ENCODE results near the gene ALKBH3. TPM values are rescaled to one million over a fixed set of nuclear protein-coding genes. Genes with fewer than 3 reads are reported as not detected.

ALKBH3 gene
- total and polyA plus RNA-seq, 4 donors = 22.7 to 39.8 (median 27.2) TPM

DNA sequence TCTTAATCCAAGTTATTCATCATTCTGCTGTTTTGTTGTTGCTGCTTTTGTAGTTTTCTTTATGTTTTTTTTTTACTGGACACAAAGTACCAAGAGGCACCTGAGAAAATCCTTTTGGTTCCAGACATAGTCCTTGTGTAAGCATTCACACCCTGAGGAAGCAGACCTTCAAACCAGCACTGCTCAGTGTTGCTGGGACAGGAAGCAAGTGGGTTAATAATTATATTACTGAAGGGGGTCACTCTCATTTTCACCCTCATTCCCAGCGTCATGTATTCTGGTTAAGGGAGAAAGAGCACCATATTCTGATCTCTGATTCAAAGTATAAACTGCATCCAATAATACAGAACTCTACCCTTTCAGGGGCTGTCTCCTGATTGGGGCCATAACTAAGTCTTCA, 5.9 kb upstream of the ALKBH3 start:
- no CpG with 5 or more reads among the region's 1 CpG for WGBS (ENCODE audit: insufficient coverage)
- Histone ChIP-seq H3K27me3 (ENCODE audit: control insufficient read depth, insufficient read depth, low read length) (peaks cover 45% of the 10 kb centered on the region), H3K36me3 (ENCODE audit: control insufficient read depth, insufficient read depth, low read length) (no peaks in the 10 kb centered on the region), H3K4me1 (ENCODE audit: control insufficient read depth, insufficient read depth, low read length) (no peaks in the 10 kb centered on the region), H3K9me3 (ENCODE audit: control insufficient read depth, insufficient read depth, low read length) (no peaks in the 10 kb centered on the region), H3K27ac (ENCODE audit: low read depth, low read length) (no peak overlapping the region), H3K4me3 (ENCODE audit: low read depth, low read length) (no peak overlapping the region)
- no peak for DNase-seq (ENCODE audit: low read depth in 4 of 6, low spot score in 6 of 6)

DNA sequence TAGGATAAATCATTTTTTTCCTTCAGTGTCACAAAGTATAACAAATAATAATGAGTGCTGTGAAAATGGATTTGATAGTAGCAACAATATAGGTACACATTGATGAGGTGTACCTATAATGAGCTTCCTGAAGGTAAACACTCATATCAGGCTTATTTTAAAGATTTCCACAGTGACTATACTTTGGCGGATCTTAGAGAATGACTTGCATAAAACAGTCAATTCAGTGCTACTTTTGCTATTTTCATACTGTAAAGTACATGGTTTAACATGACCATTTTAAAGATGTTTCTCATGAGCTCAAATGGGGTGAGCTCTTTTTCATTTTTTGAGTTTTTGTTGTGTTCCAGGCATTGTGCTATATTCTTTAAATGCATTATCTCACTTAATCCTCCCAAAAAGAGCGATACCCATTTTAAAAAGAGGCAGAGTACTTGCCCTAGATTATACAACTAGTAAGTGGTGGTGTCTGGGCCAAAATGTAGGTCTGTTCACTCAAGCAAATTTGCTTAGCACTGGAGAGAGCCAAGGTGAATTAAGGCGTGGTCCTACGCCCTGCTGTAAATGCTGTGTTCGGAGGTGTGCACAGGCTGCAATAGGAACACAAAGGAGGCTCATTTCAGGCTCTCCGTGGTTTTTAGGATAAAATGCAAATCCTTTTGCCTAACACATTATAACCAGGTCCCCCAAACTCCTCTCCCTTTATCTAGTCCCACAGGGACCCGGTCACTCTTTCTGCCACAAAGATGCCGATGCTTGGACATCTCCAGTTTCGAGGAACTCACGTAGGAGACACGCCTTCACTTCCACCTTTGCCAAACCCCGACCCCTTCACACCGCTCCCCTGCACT, 617 bp upstream of the ALKBH3 start:
- Histone ChIP-seq H3K4me3 (ENCODE audit: low read depth, low read length) (peak overlapping the region; percentile 77), H3K36me3 (ENCODE audit: control insufficient read depth, insufficient read depth, low read length) (peaks cover 7% of the 10 kb centered on the region), H3K9me3 (ENCODE audit: control insufficient read depth, insufficient read depth, low read length) (no peaks in the 10 kb centered on the region), H3K27me3 (ENCODE audit: control insufficient read depth, insufficient read depth, low read length) (peaks cover 15% of the 10 kb centered on the region), H3K4me1 (ENCODE audit: control insufficient read depth, insufficient read depth, low read length) (peaks cover 6% of the 10 kb centered on the region), H3K27ac (ENCODE audit: low read depth, low read length) (no peak overlapping the region)
- DNase-seq (ENCODE audit: low read depth in 4 of 6, low spot score in 6 of 6) = no peak
- 37% methylated on average over 11 of the region's 13 CpGs for WGBS (ENCODE audit: insufficient coverage)

DNA sequence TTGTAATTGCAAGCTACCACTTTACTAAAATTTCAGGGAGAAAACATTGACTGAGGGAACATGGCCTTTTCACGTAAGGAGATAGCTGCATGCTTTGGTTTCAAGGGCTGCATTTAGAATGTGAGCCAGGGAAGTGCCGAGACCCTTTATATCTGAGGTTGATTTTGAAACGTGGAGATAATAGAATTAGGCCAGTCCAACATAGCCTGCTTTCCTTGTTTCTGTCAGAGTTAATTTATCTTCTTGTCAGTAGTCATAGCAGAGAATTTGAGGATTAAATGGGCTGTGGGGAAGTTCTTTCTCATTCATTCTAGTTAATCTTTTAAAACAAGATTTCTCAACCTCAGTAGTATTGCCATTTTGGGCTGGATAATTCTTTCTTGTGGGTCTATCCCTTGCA, 12.2 kb downstream of the ALKBH3 start:
- 80% methylated on average over 1 of the region's 3 CpGs for WGBS (ENCODE audit: insufficient coverage)
- DNase-seq (ENCODE audit: low read depth in 4 of 6, low spot score in 6 of 6) = no peak
- no peaks in the 10 kb centered on the region for H3K9me3 ChIP-seq (ENCODE audit: control insufficient read depth, insufficient read depth, low read length)
- H3K4me3 ChIP-seq (ENCODE audit: low read depth, low read length) = no peak overlapping the region
- H3K27ac ChIP-seq (ENCODE audit: low read depth, low read length) = no peak overlapping the region
- peaks cover 24% of the 10 kb centered on the region for H3K36me3 ChIP-seq (ENCODE audit: control insufficient read depth, insufficient read depth, low read length)
- H3K4me1 ChIP-seq (ENCODE audit: control insufficient read depth, insufficient read depth, low read length) = no peaks in the 10 kb centered on the region
- no peaks in the 10 kb centered on the region for H3K27me3 ChIP-seq (ENCODE audit: control insufficient read depth, insufficient read depth, low read length)

DNA sequence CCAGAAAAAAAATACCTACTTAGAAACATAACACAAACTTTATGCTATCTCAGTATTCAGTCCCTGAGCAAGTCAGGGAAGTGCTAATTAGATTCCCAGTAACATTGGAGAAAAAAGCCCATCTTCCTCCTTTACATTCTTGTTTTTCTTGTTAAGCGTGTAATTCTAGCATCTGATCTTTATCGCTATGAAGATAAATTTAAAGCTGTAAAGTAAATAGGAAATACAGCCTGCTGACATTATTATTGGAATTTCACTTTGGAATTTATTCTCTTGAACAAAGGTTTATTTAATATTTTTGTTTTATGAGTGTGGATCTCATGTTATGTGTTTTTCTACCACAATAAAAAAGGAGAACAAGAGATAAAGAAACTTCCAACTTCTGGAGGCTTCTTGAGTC, 13.9 kb downstream of the ALKBH3 start:
- H3K4me1 ChIP-seq (ENCODE audit: control insufficient read depth, insufficient read depth, low read length) = no peaks in the 10 kb centered on the region
- no peak overlapping the region for H3K4me3 ChIP-seq (ENCODE audit: low read depth, low read length)
- peak in 1 of 6 donors; percentile 28 for DNase-seq (ENCODE audit: low read depth in 4 of 6, low spot score in 6 of 6)
- peaks cover 34% of the 10 kb centered on the region for H3K36me3 ChIP-seq (ENCODE audit: control insufficient read depth, insufficient read depth, low read length)
- peaks cover 1% of the 10 kb centered on the region for H3K9me3 ChIP-seq (ENCODE audit: control insufficient read depth, insufficient read depth, low read length)
- no peak overlapping the region for H3K27ac ChIP-seq (ENCODE audit: low read depth, low read length)
- H3K27me3 ChIP-seq (ENCODE audit: control insufficient read depth, insufficient read depth, low read length) = no peaks in the 10 kb centered on the region
- WGBS (ENCODE audit: insufficient coverage) = no CpG with 5 or more reads among the region's 2 CpGs

DNA sequence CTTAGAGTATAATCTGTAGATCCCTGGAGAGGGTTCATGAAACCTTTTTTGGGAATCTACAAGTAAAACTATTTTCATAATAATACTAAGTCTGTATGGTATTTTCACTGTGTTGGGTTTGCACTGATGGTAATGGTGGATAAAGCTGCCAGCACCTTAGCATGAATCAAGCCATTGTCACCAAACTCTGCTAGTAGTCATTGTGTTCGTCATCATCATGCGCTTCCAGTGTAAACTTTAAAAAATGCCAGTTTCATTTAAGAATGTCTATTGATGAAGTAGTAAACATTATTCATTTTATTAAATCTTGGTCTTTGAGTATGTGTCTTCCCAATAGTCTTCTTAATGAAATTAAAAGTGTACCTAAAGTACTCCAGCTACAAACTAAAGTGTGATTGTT, 15.0 kb downstream of the ALKBH3 start:
- no peak overlapping the region for H3K4me3 ChIP-seq (ENCODE audit: low read depth, low read length)
- peaks cover 29% of the 10 kb centered on the region for H3K36me3 ChIP-seq (ENCODE audit: control insufficient read depth, insufficient read depth, low read length)
- DNase-seq (ENCODE audit: low read depth in 4 of 6, low spot score in 6 of 6) = no peak
- WGBS (ENCODE audit: insufficient coverage) = no CpG with 5 or more reads among the region's 2 CpGs
- H3K9me3 ChIP-seq (ENCODE audit: control insufficient read depth, insufficient read depth, low read length) = peaks cover 1% of the 10 kb centered on the region
- no peak overlapping the region for H3K27ac ChIP-seq (ENCODE audit: low read depth, low read length)
- H3K4me1 ChIP-seq (ENCODE audit: control insufficient read depth, insufficient read depth, low read length) = no peaks in the 10 kb centered on the region
- H3K27me3 ChIP-seq (ENCODE audit: control insufficient read depth, insufficient read depth, low read length) = no peaks in the 10 kb centered on the region

DNA sequence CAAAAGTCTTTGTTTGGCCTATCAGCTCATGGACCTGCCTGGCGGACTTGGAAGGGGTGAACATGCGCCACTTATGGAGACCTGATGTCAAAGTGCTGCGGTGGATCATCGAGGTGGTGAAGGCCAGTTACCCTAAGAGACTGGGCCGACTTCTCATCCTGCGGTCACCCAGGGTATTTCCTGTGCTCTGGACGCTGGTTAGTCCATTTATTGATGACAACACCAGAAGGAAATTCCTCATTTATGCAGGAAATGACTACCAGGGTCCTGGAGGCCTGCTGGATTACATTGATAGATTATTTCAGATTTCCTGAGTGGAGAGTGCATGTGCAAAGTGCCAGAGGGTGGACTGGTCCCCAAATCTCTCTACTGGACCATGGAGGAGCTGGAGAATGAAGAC, 17.9 kb downstream of the ALKBH3 start:
- no peak for DNase-seq (ENCODE audit: low read depth in 4 of 6, low spot score in 6 of 6)
- Histone ChIP-seq H3K4me1 (ENCODE audit: control insufficient read depth, insufficient read depth, low read length) (no peaks in the 10 kb centered on the region), H3K4me3 (ENCODE audit: low read depth, low read length) (no peak overlapping the region), H3K27me3 (ENCODE audit: control insufficient read depth, insufficient read depth, low read length) (no peaks in the 10 kb centered on the region), H3K9me3 (ENCODE audit: control insufficient read depth, insufficient read depth, low read length) (peaks cover 1% of the 10 kb centered on the region), H3K36me3 (ENCODE audit: control insufficient read depth, insufficient read depth, low read length) (peaks cover 26% of the 10 kb centered on the region), H3K27ac (ENCODE audit: low read depth, low read length) (no peak overlapping the region)
- 94% methylated on average over 7 of the region's 7 CpGs for WGBS (ENCODE audit: insufficient coverage)

DNA sequence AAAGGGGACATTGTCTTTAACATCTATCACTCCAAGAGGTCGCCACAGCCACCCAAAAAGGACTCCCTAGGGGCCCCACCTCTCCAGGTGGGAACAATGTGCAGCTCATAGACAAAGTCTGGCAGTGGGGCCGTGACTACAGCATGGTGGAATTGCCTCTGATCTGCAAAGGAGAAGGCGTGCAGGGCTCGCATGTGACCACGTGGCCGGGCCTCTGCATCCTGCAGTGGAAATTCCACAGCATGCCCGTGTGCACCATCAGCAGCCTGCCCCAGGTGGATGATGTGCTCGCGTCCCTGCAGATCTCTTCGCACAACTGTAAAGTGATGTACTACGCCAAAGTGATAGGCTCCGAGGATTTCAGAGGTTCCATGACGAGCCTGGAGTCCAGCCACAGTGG, 18.5 kb downstream of the ALKBH3 start:
- no peaks in the 10 kb centered on the region for H3K27me3 ChIP-seq (ENCODE audit: control insufficient read depth, insufficient read depth, low read length)
- WGBS (ENCODE audit: insufficient coverage) = 91% methylated on average over 13 of the region's 13 CpGs
- no peak overlapping the region for H3K4me3 ChIP-seq (ENCODE audit: low read depth, low read length)
- H3K27ac ChIP-seq (ENCODE audit: low read depth, low read length) = no peak overlapping the region
- H3K9me3 ChIP-seq (ENCODE audit: control insufficient read depth, insufficient read depth, low read length) = peaks cover 1% of the 10 kb centered on the region
- DNase-seq (ENCODE audit: low read depth in 4 of 6, low spot score in 6 of 6) = no peak
- H3K4me1 ChIP-seq (ENCODE audit: control insufficient read depth, insufficient read depth, low read length) = no peaks in the 10 kb centered on the region
- peaks cover 26% of the 10 kb centered on the region for H3K36me3 ChIP-seq (ENCODE audit: control insufficient read depth, insufficient read depth, low read length)

DNA sequence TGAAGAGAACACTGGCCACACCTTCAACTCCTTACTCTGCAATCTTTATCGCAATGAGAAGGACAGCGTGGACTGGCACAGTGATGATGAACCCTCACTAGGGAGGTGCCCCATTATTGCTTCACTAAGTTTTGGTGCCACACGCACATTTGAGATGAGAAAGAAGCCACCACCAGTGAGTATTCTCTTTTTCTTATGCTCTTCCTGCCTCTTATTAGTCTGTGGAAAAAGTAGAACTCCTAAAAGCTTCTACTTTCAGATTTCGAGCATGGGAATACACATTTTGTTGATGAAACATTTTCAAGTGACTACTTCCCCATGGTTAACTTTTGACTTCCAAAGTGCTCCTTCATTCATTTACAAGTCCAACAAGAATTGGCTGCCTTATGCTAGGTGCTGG, 20.9 kb downstream of the ALKBH3 start:
- 100% methylated on average over 1 of the region's 4 CpGs for WGBS (ENCODE audit: insufficient coverage)
- Histone ChIP-seq H3K36me3 (ENCODE audit: control insufficient read depth, insufficient read depth, low read length) (peaks cover 26% of the 10 kb centered on the region), H3K27ac (ENCODE audit: low read depth, low read length) (no peak overlapping the region)

DNA sequence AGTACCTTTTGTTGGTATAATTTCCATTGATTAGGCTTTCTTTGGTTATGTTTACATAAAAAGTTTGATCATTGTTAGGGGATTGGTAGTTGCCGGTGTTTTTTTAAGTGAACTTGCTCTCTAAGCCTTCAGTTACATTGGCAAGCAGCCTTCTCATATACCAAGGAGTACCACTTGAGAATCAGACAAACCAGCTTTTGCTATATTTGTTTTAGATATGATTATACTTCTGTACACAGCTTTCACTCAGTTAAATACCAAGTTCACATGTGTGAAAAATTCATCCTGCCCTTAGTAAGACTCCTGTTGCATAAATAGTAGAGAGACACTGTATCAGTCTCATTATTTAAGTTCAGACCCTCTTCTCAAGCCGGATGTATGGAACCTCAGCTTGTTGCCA, 22.4 kb downstream of the ALKBH3 start:
- Histone ChIP-seq H3K27ac (ENCODE audit: low read depth, low read length) (no peak overlapping the region), H3K4me3 (ENCODE audit: low read depth, low read length) (no peak overlapping the region), H3K4me1 (ENCODE audit: control insufficient read depth, insufficient read depth, low read length) (no peaks in the 10 kb centered on the region), H3K27me3 (ENCODE audit: control insufficient read depth, insufficient read depth, low read length) (no peaks in the 10 kb centered on the region), H3K36me3 (ENCODE audit: control insufficient read depth, insufficient read depth, low read length) (peaks cover 17% of the 10 kb centered on the region), H3K9me3 (ENCODE audit: control insufficient read depth, insufficient read depth, low read length) (peaks cover 1% of the 10 kb centered on the region)
- no CpG with 5 or more reads among the region's 2 CpGs for WGBS (ENCODE audit: insufficient coverage)
- DNase-seq (ENCODE audit: low read depth in 4 of 6, low spot score in 6 of 6) = no peak

More for the DNA sequence above, 20.9 kb downstream of the ALKBH3 start:
- DNase-seq (ENCODE audit: low read depth in 4 of 6, low spot score in 6 of 6) = no peak
- no peaks in the 10 kb centered on the region for H3K4me1 ChIP-seq (ENCODE audit: control insufficient read depth, insufficient read depth, low read length)
- no peaks in the 10 kb centered on the region for H3K27me3 ChIP-seq (ENCODE audit: control insufficient read depth, insufficient read depth, low read length)
- H3K4me3 ChIP-seq (ENCODE audit: low read depth, low read length) = no peak overlapping the region
- peaks cover 1% of the 10 kb centered on the region for H3K9me3 ChIP-seq (ENCODE audit: control insufficient read depth, insufficient read depth, low read length)

DNA sequence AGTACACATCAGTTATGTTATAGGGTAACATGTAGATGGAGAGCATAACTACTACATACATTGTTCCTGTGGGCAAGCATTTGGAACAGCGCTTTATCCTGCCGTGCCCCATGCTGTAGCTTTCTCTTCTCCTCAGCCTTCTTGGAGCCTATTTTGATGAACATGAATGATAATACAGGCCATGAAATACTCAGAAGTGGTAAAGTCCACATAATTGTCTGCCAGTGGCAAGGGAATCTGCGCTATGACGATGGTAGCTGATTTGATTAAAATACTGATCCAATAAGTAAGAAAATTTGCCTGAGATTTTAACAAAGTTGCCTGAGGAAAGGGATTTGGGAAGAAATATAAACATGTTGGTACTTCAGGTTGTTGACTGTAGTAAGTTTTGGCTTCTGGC, 23.3 kb downstream of the ALKBH3 start:
- H3K4me3 ChIP-seq (ENCODE audit: low read depth, low read length) = no peak overlapping the region
- peaks cover 10% of the 10 kb centered on the region for H3K36me3 ChIP-seq (ENCODE audit: control insufficient read depth, insufficient read depth, low read length)
- no peak overlapping the region for H3K27ac ChIP-seq (ENCODE audit: low read depth, low read length)
- no peaks in the 10 kb centered on the region for H3K4me1 ChIP-seq (ENCODE audit: control insufficient read depth, insufficient read depth, low read length)
- H3K9me3 ChIP-seq (ENCODE audit: control insufficient read depth, insufficient read depth, low read length) = peaks cover 1% of the 10 kb centered on the region
- 77% methylated on average over 2 of the region's 4 CpGs for WGBS (ENCODE audit: insufficient coverage)
- H3K27me3 ChIP-seq (ENCODE audit: control insufficient read depth, insufficient read depth, low read length) = no peaks in the 10 kb centered on the region
- DNase-seq (ENCODE audit: low read depth in 4 of 6, low spot score in 6 of 6) = no peak

Data from spinal cord (tissue), 10 donors.